ENCODE results near the gene SLC35F1.

SLC35F1 gene

GRCh38 chr6:118304321-118304720 lies 397.3 kb downstream of the SLC35F1 start:
- H3K27me3 ChIP-seq (ENCODE audit: insufficient read depth, poor library complexity, severe bottlenecking) = no peaks in the 10 kb centered on the region
- TF ChIP-seq CTCF (IDR thresholded peaks at IDR 0.05; ENCODE audit: poor library complexity, severe bottlenecking) = no peak

GRCh38 chr6:118305081-118305480 lies 398.0 kb downstream of the SLC35F1 start:
- no peaks in the 10 kb centered on the region for H3K36me3 ChIP-seq (ENCODE audit: low read depth)
- DNase-seq (ENCODE audit: low spot score) (no peak), ATAC-seq (ENCODE audit: low read depth) (no peak)
- no peak overlapping the region for H3K27ac ChIP-seq (ENCODE audit: poor library complexity, severe bottlenecking)
- no peaks in the 10 kb centered on the region for H3K9me3 ChIP-seq (ENCODE audit: severe bottlenecking)
- no peaks in the 10 kb centered on the region for H3K4me1 ChIP-seq (ENCODE audit: insufficient read depth, poor library complexity, severe bottlenecking)
- H3K27me3 ChIP-seq (ENCODE audit: insufficient read depth, poor library complexity, severe bottlenecking) = no peaks in the 10 kb centered on the region
- H3K4me3 ChIP-seq (ENCODE audit: severe bottlenecking) = no peak overlapping the region
- TF ChIP-seq CTCF (IDR thresholded peaks at IDR 0.05; ENCODE audit: poor library complexity, severe bottlenecking) = no peak

More at GRCh38 chr6:118304321-118304720, 397.3 kb downstream of the SLC35F1 start:
- no peaks in the 10 kb centered on the region for H3K36me3 ChIP-seq (ENCODE audit: low read depth)
- H3K4me3 ChIP-seq (ENCODE audit: severe bottlenecking) = no peak overlapping the region
- ATAC-seq (ENCODE audit: low read depth) = no peak
- H3K9me3 ChIP-seq (ENCODE audit: severe bottlenecking) = no peaks in the 10 kb centered on the region
- H3K27ac ChIP-seq (ENCODE audit: poor library complexity, severe bottlenecking) = no peak overlapping the region
- no peaks in the 10 kb centered on the region for H3K4me1 ChIP-seq (ENCODE audit: insufficient read depth, poor library complexity, severe bottlenecking)
- no peak for DNase-seq (ENCODE audit: low spot score)

GRCh38 chr6:118306392-118307238 lies 399.6 kb downstream of the SLC35F1 start:
- DNase-seq (ENCODE audit: low spot score) (no peak), ATAC-seq (ENCODE audit: low read depth) (no peak)
- no peak for TF ChIP-seq CTCF (IDR thresholded peaks at IDR 0.05; ENCODE audit: poor library complexity, severe bottlenecking)
- Histone ChIP-seq H3K27me3 (ENCODE audit: insufficient read depth, poor library complexity, severe bottlenecking) (no peaks in the 10 kb centered on the region), H3K9me3 (ENCODE audit: severe bottlenecking) (no peaks in the 10 kb centered on the region), H3K36me3 (ENCODE audit: low read depth) (no peaks in the 10 kb centered on the region), H3K27ac (ENCODE audit: poor library complexity, severe bottlenecking) (no peak overlapping the region), H3K4me3 (ENCODE audit: severe bottlenecking) (no peak overlapping the region), H3K4me1 (ENCODE audit: insufficient read depth, poor library complexity, severe bottlenecking) (no peaks in the 10 kb centered on the region)

GRCh38 chr6:118307581-118307980 lies 400.5 kb downstream of the SLC35F1 start:
- TF ChIP-seq CTCF (IDR thresholded peaks at IDR 0.05; ENCODE audit: poor library complexity, severe bottlenecking) = no peak
- H3K4me3 ChIP-seq (ENCODE audit: severe bottlenecking) = no peak overlapping the region
- H3K27me3 ChIP-seq (ENCODE audit: insufficient read depth, poor library complexity, severe bottlenecking) = no peaks in the 10 kb centered on the region
- H3K27ac ChIP-seq (ENCODE audit: poor library complexity, severe bottlenecking) = no peak overlapping the region
- H3K9me3 ChIP-seq (ENCODE audit: severe bottlenecking) = no peaks in the 10 kb centered on the region
- no peaks in the 10 kb centered on the region for H3K36me3 ChIP-seq (ENCODE audit: low read depth)
- DNase-seq (ENCODE audit: low spot score) = no peak
- no peak for ATAC-seq (ENCODE audit: low read depth)
- H3K4me1 ChIP-seq (ENCODE audit: insufficient read depth, poor library complexity, severe bottlenecking) = no peaks in the 10 kb centered on the region

Data from RWPE2 (cell line).